Erythroblast (primary cell): ENCODE results near the gene GAS5.

Experiments
- GATA1 ChIP-seq: IDR thresholded peaks from 2 replicates; pipeline ENCODE4 v1.6.1; 2011; ENCODE audit warnings: low read depth, mild to moderate bottlenecking, control low read depth, low read length, moderate library complexity
- POLR2A ChIP-seq: IDR thresholded peaks from 2 replicates; pipeline ENCODE4 v1.6.1; 2011; ENCODE audit warnings: mild to moderate bottlenecking, low read length

DNA sequence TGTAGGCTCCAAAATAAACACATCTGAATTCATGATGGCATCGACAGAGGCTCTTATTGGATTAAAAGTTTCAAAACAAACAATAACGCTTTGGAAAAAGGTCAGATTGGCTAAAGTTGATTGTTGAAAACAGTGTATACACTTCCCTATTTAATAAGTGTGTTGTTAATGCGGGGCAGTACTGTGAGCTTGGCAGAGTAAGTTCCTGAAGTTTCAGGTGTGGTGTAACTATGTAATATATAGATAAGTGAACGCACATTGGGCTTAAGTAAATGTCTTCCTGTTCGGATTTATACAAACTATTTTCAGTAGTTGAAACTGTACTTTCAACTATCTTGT is 1.2 kb upstream of the GAS5 start:
- TF ChIP-seq POLR2A (no peak), GATA1 (no peak)
